Ascending aorta (tissue), 1 donor: Measurements from ENCODE around the gene ALG5. TPM values are rescaled to one million over a fixed set of nuclear protein-coding genes. Genes with fewer than 3 reads are reported as not detected.

Experiments
- total RNA-seq: library from RNA; depleted of rRNA; stranded (reverse); fragments of >200 nt; gene quantifications from one replicate; pipeline ENCODE4 v1.1.0, GENCODE V29; 2016

ALG5 gene
- total RNA-seq, 1 donor from 2014 or later = 26.7 TPM

Other genes with a start within 250 kb of the ALG5 start
- 5.9 TPM for gene RFXAP, start 180.1 kb downstream of the ALG5 start, total RNA-seq
- 24.5 TPM for gene SMAD9, start 79.1 kb downstream of the ALG5 start, total RNA-seq
- 16.8 TPM for gene EXOSC8, start 1.4 kb upstream of the ALG5 start, total RNA-seq
- 9.9 TPM for gene SUPT20H, start 60.3 kb upstream of the ALG5 start, total RNA-seq
- gene CSNK1A1L, start 106.3 kb upstream of the ALG5 start, total RNA-seq = not detected